KMS-11 (cell line): ENCODE results near the gene KCNB1.

Experiments
- H2AFZ ChIP-seq: fragments of 200-600 bp; sonication (generic); 2 replicates; pipeline ENCODE4 v1.6.1; 2016; ENCODE audit warnings: antibody characterized with exemption, mixed run types, low read depth
- H3K27ac ChIP-seq: fragments of 200-600 bp; sonication (generic); 2 replicates; pipeline ENCODE4 v1.6.1; 2016; ENCODE audit warnings: mild to moderate bottlenecking, mixed run types
- H3K27me3 ChIP-seq: fragments of 200-600 bp; sonication (generic); 2 replicates; pipeline ENCODE4 v1.6.1; 2017; ENCODE audit warnings: mild to moderate bottlenecking, low read depth, mixed run types, moderate library complexity; ENCODE audit not compliant: insufficient read depth
- H3K36me3 ChIP-seq: fragments of 200-600 bp; sonication (generic); 2 replicates; pipeline ENCODE4 v1.6.1; 2017; ENCODE audit warnings: mild to moderate bottlenecking, mixed run types; ENCODE audit not compliant: insufficient read depth
- H3K4me1 ChIP-seq: fragments of 200-600 bp; sonication (generic); 2 replicates; pipeline ENCODE4 v1.6.1; 2016; ENCODE audit warnings: mild to moderate bottlenecking, low read depth, mixed run types; ENCODE audit not compliant: poor library complexity, severe bottlenecking
- H3K4me2 ChIP-seq: fragments of 200-600 bp; sonication (generic); 2 replicates; pipeline ENCODE4 v1.7.0; 2016; ENCODE audit warnings: mild to moderate bottlenecking, mixed run types
- H3K4me3 ChIP-seq: fragments of 200-600 bp; sonication (generic); IDR thresholded peaks from 2 replicates; pipeline ENCODE4 v1.6.1; 2017; ENCODE audit warnings: low read depth, low read length, mixed read lengths; ENCODE audit not compliant: insufficient read depth
- H3K79me2 ChIP-seq: fragments of 200-600 bp; sonication (generic); 2 replicates; pipeline ENCODE4 v1.6.1; 2016; ENCODE audit warnings: low read depth, mixed run types; ENCODE audit not compliant: insufficient read depth
- H3K9ac ChIP-seq: fragments of 200-600 bp; sonication (generic); 2 replicates; pipeline ENCODE4 v1.6.1; 2016; ENCODE audit warnings: mild to moderate bottlenecking, mixed run types
- H4K20me1 ChIP-seq: fragments of 200-600 bp; sonication (generic); 2 replicates; pipeline ENCODE4 v1.6.1; 2016; ENCODE audit warnings: mild to moderate bottlenecking, mixed run types; ENCODE audit not compliant: insufficient read depth
- CTCF ChIP-seq: fragments of 200-600 bp; sonication (generic); conservative IDR thresholded peaks from 2 replicates; pipeline ENCODE4 v1.6.1; 2017; ENCODE audit warnings: low read depth, mild to moderate bottlenecking, antibody characterized with exemption, low read length, moderate library complexity, mixed read lengths

KCNB1 gene

GRCh38 chr20:49380337-49380780 lies 102.1 kb downstream of the KCNB1 start:
- Histone ChIP-seq H3K9ac (no peak overlapping the region), H4K20me1 (no peaks in the 10 kb centered on the region), H3K4me3 (no peak overlapping the region), H3K4me2 (no peak overlapping the region), H3K36me3 (no peaks in the 10 kb centered on the region), H3K79me2 (no peaks in the 10 kb centered on the region), H3K27me3 (no peaks in the 10 kb centered on the region), H3K27ac (no peak overlapping the region), H2AFZ (no peak overlapping the region), H3K4me1 (no peaks in the 10 kb centered on the region)
- TF ChIP-seq CTCF: no peak

- no peak overlapping the region for H3K4me3 ChIP-seq
Observed at GRCh38 chr20:49379338-49379737, 103.1 kb downstream of the KCNB1 start.

GRCh38 chr20:49377326-49377725 lies 105.1 kb downstream of the KCNB1 start:
- Histone ChIP-seq H3K27ac (no peak overlapping the region), H3K27me3 (no peaks in the 10 kb centered on the region; the same call in 1 of the 2 replicates), H2AFZ (no peak overlapping the region), H4K20me1 (no peaks in the 10 kb centered on the region), H3K4me3 (no peak overlapping the region), H3K79me2 (no peaks in the 10 kb centered on the region), H3K4me1 (no peaks in the 10 kb centered on the region), H3K4me2 (no peak overlapping the region), H3K9ac (no peak overlapping the region), H3K36me3 (no peaks in the 10 kb centered on the region)
- no peak for TF ChIP-seq CTCF

More at GRCh38 chr20:49379338-49379737, 103.1 kb downstream of the KCNB1 start:
- Histone ChIP-seq H3K4me2 (no peak overlapping the region), H2AFZ (no peak overlapping the region), H3K27me3 (no peaks in the 10 kb centered on the region), H3K36me3 (no peaks in the 10 kb centered on the region), H3K27ac (no peak overlapping the region), H3K4me1 (no peaks in the 10 kb centered on the region), H3K9ac (no peak overlapping the region), H4K20me1 (no peaks in the 10 kb centered on the region), H3K79me2 (no peaks in the 10 kb centered on the region)
- no peak for TF ChIP-seq CTCF

GRCh38 chr20:49375170-49375569 lies 107.3 kb downstream of the KCNB1 start:
- H3K27ac ChIP-seq: no peak overlapping the region
- H3K79me2 ChIP-seq: no peaks in the 10 kb centered on the region
- H3K4me2 ChIP-seq: no peak overlapping the region
- TF ChIP-seq CTCF: no peak
- H3K36me3 ChIP-seq: no peaks in the 10 kb centered on the region
- H4K20me1 ChIP-seq: no peaks in the 10 kb centered on the region
- no peak overlapping the region for H2AFZ ChIP-seq
- no peak overlapping the region for H3K4me3 ChIP-seq
- no peak overlapping the region for H3K9ac ChIP-seq
- H3K27me3 ChIP-seq: no peaks in the 10 kb centered on the region; the same call in 1 of the 2 replicates
- no peaks in the 10 kb centered on the region for H3K4me1 ChIP-seq
